PC-3 (cell line): Measurements from ENCODE around the gene CALM1. TPM values are rescaled to one million over a fixed set of nuclear protein-coding genes. Genes with fewer than 3 reads are reported as not detected.

Source experiments
- ATAC-seq: fragments of 200-7000 bp; cut with Tn5 transposase; 2 replicates; pipeline ENCODE4 v1.9.1; 2020; ENCODE audit warnings: mild to moderate bottlenecking, moderate library complexity
- BruUV-seq: library from RNA; stranded (reverse); fragments of 400-500 nt; replicated peaks from 2 replicates; lab custom pipeline; 2021; lab: Mats Ljungman, UMichigan
- CTCF ChIA-PET: fragments of 300-600 bp; sonication (Branson Sonifier 250); formaldehyde crosslinking; loops from one replicate; lab custom pipeline; 2022; ENCODE audit warnings: antibody characterized with exemption; lab: Charles Lee
- POLR2A ChIA-PET: fragments of 300-600 bp; sonication (Branson Sonifier 250); formaldehyde crosslinking; loops from one replicate; lab custom pipeline; 2022; ENCODE audit warnings: antibody characterized with exemption; ENCODE audit not compliant: unreplicated experiment; lab: Charles Lee
- DNase-seq: peaks from one replicate; pipeline ENCODE4 v3.0.0-alpha.2; 2015
- H2AFZ ChIP-seq: fragments of 300-600 bp; sonication (generic); 2 replicates; pipeline ENCODE4 v1.6.0; 2016; ENCODE audit warnings: antibody characterized with exemption, low read length
- H3F3A ChIP-seq: fragments of 300-600 bp; sonication (generic); one replicate; pipeline ENCODE4 v1.6.0; 2017; ENCODE audit warnings: antibody characterized with exemption, low read length, control low read depth, mild to moderate bottlenecking; ENCODE audit not compliant: unreplicated experiment
- H3K27ac ChIP-seq: fragments of 300-600 bp; sonication (generic); 2 replicates; pipeline ENCODE4 v1.5.1; 2016; ENCODE audit warnings: mild to moderate bottlenecking, low read length
- H3K27me3 ChIP-seq: fragments of 300-600 bp; sonication (generic); 2 replicates; pipeline ENCODE4 v1.6.1; 2016; ENCODE audit warnings: low read length, mixed read lengths
- H3K36me3 ChIP-seq: fragments of 300-600 bp; sonication (generic); 2 replicates; pipeline ENCODE4 v1.6.1; 2016; ENCODE audit warnings: low read depth, mixed run types, low read length, mixed read lengths
- H3K4me1 ChIP-seq: fragments of 300-600 bp; sonication (generic); 2 replicates; pipeline ENCODE4 v1.5.1; 2016; ENCODE audit warnings: low read length; ENCODE audit not compliant: insufficient read depth
- H3K4me2 ChIP-seq: fragments of 300-600 bp; sonication (generic); 2 replicates; pipeline ENCODE4 v1.6.0; 2016; ENCODE audit warnings: low read length
- H3K4me3 ChIP-seq: fragments of 300-600 bp; sonication (generic); 2 replicates; pipeline ENCODE4 v1.5.1; 2016; ENCODE audit warnings: mild to moderate bottlenecking, low read length, mixed read lengths
- H3K79me2 ChIP-seq: fragments of 300-600 bp; sonication (generic); 2 replicates; pipeline ENCODE4 v1.6.1; 2017; ENCODE audit warnings: low read length, mixed read lengths
- H3K9ac ChIP-seq: fragments of 300-600 bp; sonication (generic); 2 replicates; pipeline ENCODE4 v1.6.0; 2016; ENCODE audit warnings: mild to moderate bottlenecking, low read length
- H3K9me2 ChIP-seq: fragments of 300-600 bp; sonication (generic); replicated peaks from 2 replicates; pipeline ENCODE4 v1.6.1; 2016; ENCODE audit warnings: mixed run types, low read length, mixed read lengths
- H3K9me3 ChIP-seq: fragments of 300-600 bp; sonication (generic); 2 replicates; pipeline ENCODE4 v1.6.1; 2016; ENCODE audit warnings: low read length, mixed read lengths
- H4K20me1 ChIP-seq: fragments of 300-600 bp; sonication (generic); 2 replicates; pipeline ENCODE4 v1.6.1; 2016; ENCODE audit warnings: low read length, mixed read lengths
- CTCF ChIP-seq: fragments of 300-600 bp; sonication (generic); conservative IDR thresholded peaks from 2 replicates; pipeline ENCODE4 v1.5.1; 2017; ENCODE audit warnings: antibody characterized with exemption, low read depth, mild to moderate bottlenecking, low read length
- EZH2 ChIP-seq: fragments of 300-600 bp; sonication (generic); IDR thresholded peaks from one replicate; pipeline ENCODE4 v1.6.1; 2017; ENCODE audit warnings: antibody characterized with exemption, mild to moderate bottlenecking, low read length; ENCODE audit not compliant: unreplicated experiment
- EZH2phosphoT487 ChIP-seq: fragments of 300-600 bp; sonication (generic); IDR thresholded peaks from 2 replicates; pipeline ENCODE4 v1.6.1; 2018; ENCODE audit warnings: mild to moderate bottlenecking, antibody characterized with exemption, low read length, borderline replicate concordance
- intact Hi-C: fragments of 100-400 bp; cut with micrococcal nuclease; formaldehyde crosslinking; loops from 2 replicates; pipeline ENCODE4 v1.9.0; 2023
- total RNA-seq: library from RNA; depleted of rRNA; stranded (reverse); fragments of >200 nt; gene quantifications from 2 replicates; pipeline ENCODE4 v1.2.3, GENCODE V29; 2014

CALM1 gene
- total RNA-seq, 1 experiment from 2014 or later: 1,162 TPM

- DNase-seq: peak; percentile 22
- CTCF ChIA-PET: no interaction called here
Measured at GRCh38 chr14:90454041-90455000, 57.5 kb downstream of the CALM1 start.

GRCh38 chr14:90455100-90455571, 58.3 kb downstream of the CALM1 start:
- CTCF ChIA-PET: interaction anchor here (0.7 kb wide), 1 partner anchor 43 kb away, joined by 3 read pairs; no protein-coding TSS in a partner anchor
- Histone ChIP-seq H3K27ac (no peak overlapping the region), H3K9ac (no peak overlapping the region), H3K4me3 (no peak overlapping the region), H3K9me2 (no peaks in the 10 kb centered on the region), H3K36me3 (no peaks in the 10 kb centered on the region), H3K4me1 (no peaks in the 10 kb centered on the region), H2AFZ (no peak overlapping the region), H3F3A (no peaks in the 10 kb centered on the region), H3K27me3 (peaks cover 3% of the 10 kb centered on the region; the same call in 1 of the 2 replicates), H3K79me2 (no peaks in the 10 kb centered on the region), H3K9me3 (no peaks in the 10 kb centered on the region), H3K4me2 (no peak overlapping the region), H4K20me1 (no peaks in the 10 kb centered on the region)
- intact Hi-C loops: loop anchor here (10.0 kb wide), 1 partner anchor 740 kb away; no protein-coding TSS in a partner anchor
- DNase-seq: no peak
- BruUV-seq: no TSS peak
- POLR2A ChIA-PET: no interaction called here
- no peak for ATAC-seq
- TF ChIP-seq CTCF (no peak), EZH2phosphoT487 (no peak), EZH2 (no peak)

More at GRCh38 chr14:90454041-90455000, 57.5 kb downstream of the CALM1 start:
- H3K79me2 ChIP-seq: no peaks in the 10 kb centered on the region
- no peaks in the 10 kb centered on the region for H3K4me1 ChIP-seq
- intact Hi-C loops: loop anchor here (10.0 kb wide), 1 partner anchor 740 kb away; no protein-coding TSS in a partner anchor
- no peak overlapping the region for H3K27ac ChIP-seq
- peak; percentile 9; the same call in 1 of the 2 replicates for ATAC-seq
- BruUV-seq: no TSS peak
- no peak overlapping the region for H3K4me2 ChIP-seq
- TF ChIP-seq EZH2 (no peak), CTCF (no peak), EZH2phosphoT487 (no peak)
- no peaks in the 10 kb centered on the region for H3K9me3 ChIP-seq
- POLR2A ChIA-PET: no interaction called here
- H3K9ac ChIP-seq: no peak overlapping the region
- H3K36me3 ChIP-seq: no peaks in the 10 kb centered on the region
- H3K4me3 ChIP-seq: no peak overlapping the region
- no peaks in the 10 kb centered on the region for H3K27me3 ChIP-seq
- no peaks in the 10 kb centered on the region for H3K9me2 ChIP-seq
- no peaks in the 10 kb centered on the region for H4K20me1 ChIP-seq
- no peak overlapping the region for H2AFZ ChIP-seq
- H3F3A ChIP-seq: no peaks in the 10 kb centered on the region
